Mucosa of stomach (tissue), 1 donor: ENCODE measurements around the gene IZUMO2.

Experiments used
- H3K27me3 ChIP-seq: one replicate; pipeline ENCODE4 v1.7.0; 2013; ENCODE audit warnings: mild to moderate bottlenecking, low read length; ENCODE audit not compliant: control insufficient read depth, insufficient read depth
- H3K36me3 ChIP-seq: one replicate; pipeline ENCODE4 v1.7.0; 2013; ENCODE audit warnings: low read length; ENCODE audit not compliant: control insufficient read depth, insufficient read depth
- H3K4me1 ChIP-seq: one replicate; pipeline ENCODE4 v1.7.0; 2013; ENCODE audit warnings: mild to moderate bottlenecking, low read length; ENCODE audit not compliant: control insufficient read depth, insufficient read depth
- H3K4me3 ChIP-seq: one replicate; pipeline ENCODE4 v1.7.0; 2013; ENCODE audit warnings: low read length
- H3K9ac ChIP-seq: one replicate; pipeline ENCODE4 v1.7.0; 2013; ENCODE audit warnings: mild to moderate bottlenecking, low read length, moderate library complexity
- H3K9me3 ChIP-seq: one replicate; pipeline ENCODE4 v1.7.0; 2013; ENCODE audit warnings: mild to moderate bottlenecking, low read length, moderate library complexity; ENCODE audit not compliant: control insufficient read depth
- donor health status: Pancreatic carcinoma.

The IZUMO2 gene

DNA sequence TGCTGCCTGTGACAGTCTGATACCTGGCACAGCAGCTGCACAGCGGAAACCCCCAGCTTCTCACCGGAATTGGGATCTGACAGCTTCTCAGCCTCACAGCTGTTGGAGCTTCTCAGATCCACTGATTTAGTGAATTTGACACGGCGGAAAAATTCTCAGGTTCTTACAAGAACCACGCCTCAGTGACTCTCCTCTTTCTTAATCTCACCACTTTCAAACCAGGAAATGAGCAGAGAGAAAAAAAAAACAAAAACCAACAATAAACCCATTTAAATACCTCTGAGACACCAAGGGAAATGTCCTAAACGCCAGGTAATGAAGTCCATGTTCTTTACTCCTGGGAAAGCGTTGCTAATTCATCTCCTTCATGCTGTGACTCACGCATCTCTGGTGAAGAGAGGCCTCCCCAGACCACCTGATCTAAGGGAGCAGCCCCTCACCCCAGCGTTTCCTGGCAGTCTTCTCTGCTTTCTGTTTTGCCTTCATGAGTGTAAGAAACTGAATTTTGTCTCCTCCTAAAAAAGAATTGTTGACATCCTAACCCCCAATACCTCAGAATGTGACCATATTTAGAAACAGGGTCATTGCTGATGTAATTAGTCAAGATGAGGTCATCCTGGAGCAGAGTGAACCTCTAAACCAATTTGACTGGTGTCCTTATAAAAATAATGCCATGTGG, 15.9 kb upstream of the IZUMO2 start:
- H3K36me3 ChIP-seq: no peaks in the 10 kb centered on the region
- H3K27me3 ChIP-seq: no peaks in the 10 kb centered on the region
- H3K4me1 ChIP-seq: peaks cover 12% of the 10 kb centered on the region
- H3K9ac ChIP-seq: peak overlapping the region; percentile 41
- H3K9me3 ChIP-seq: no peaks in the 10 kb centered on the region
- H3K4me3 ChIP-seq: peak overlapping the region; percentile 4

DNA sequence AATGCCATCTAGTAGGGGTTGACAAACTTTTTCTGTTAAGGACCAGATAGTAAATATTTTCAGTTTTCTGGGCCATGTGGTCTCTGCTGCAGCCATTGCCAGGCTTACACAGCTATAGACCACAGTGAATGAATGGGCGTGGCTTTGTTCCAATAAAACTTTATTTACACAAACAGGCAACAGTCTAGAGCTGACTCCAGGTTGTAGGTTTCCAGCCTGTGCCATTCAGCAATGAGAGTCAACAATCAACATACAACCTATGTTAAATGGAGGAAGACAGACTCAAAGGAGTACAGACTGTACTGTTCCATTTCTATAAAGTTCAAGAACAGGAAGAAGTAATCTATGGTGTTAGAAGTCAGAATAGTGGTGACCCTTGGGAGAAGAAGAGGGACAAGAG, 15.2 kb upstream of the IZUMO2 start:
- Histone ChIP-seq H3K9me3 (no peaks in the 10 kb centered on the region), H3K4me1 (peaks cover 15% of the 10 kb centered on the region), H3K4me3 (peak overlapping the region; percentile 4), H3K36me3 (no peaks in the 10 kb centered on the region), H3K27me3 (no peaks in the 10 kb centered on the region), H3K9ac (peak overlapping the region; percentile 41)

DNA sequence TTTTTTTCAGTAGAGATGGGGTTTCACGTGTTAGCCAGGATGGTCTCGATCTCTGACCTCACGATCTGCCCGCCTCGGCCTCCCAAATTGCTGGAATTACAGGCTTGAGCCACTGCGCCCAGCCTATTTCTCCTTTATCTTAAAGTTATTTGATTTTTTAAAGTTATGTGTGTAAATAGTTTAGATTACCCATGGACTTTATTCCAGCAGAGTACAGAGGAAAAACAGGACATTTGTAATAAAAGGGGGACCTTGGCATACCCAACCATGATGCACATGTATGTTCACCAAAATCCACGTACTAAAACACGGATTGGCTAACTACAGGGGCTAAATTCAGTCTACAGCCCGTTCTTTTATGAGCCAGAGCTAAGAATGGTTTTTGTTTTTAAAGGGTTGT, 13.7 kb upstream of the IZUMO2 start:
- no peak overlapping the region for H3K4me3 ChIP-seq
- H3K9ac ChIP-seq: no peak overlapping the region
- no peaks in the 10 kb centered on the region for H3K36me3 ChIP-seq
- H3K4me1 ChIP-seq: peaks cover 24% of the 10 kb centered on the region
- no peaks in the 10 kb centered on the region for H3K9me3 ChIP-seq
- H3K27me3 ChIP-seq: no peaks in the 10 kb centered on the region

DNA sequence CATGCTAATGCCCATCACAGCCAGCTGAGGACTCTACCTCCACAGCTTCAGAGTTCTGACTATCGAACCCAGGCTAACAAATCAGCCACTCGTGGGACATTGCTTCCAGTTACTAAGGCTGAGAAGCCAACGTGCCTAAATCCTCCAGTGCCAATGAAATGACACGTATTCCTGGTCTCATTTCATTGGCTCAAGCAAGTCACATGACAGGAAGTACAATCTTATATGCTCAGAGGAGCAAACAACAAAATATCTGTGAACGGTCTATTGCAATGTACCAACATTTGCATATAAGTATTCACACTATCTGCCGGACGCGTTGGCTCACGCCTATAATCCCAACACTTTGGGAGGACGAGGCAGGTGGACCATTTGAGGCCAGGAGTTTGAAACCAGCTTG, 12.8 kb upstream of the IZUMO2 start:
- Histone ChIP-seq H3K36me3 (no peaks in the 10 kb centered on the region), H3K27me3 (no peaks in the 10 kb centered on the region), H3K9me3 (no peaks in the 10 kb centered on the region), H3K4me1 (peaks cover 24% of the 10 kb centered on the region), H3K9ac (no peak overlapping the region), H3K4me3 (no peak overlapping the region)

DNA sequence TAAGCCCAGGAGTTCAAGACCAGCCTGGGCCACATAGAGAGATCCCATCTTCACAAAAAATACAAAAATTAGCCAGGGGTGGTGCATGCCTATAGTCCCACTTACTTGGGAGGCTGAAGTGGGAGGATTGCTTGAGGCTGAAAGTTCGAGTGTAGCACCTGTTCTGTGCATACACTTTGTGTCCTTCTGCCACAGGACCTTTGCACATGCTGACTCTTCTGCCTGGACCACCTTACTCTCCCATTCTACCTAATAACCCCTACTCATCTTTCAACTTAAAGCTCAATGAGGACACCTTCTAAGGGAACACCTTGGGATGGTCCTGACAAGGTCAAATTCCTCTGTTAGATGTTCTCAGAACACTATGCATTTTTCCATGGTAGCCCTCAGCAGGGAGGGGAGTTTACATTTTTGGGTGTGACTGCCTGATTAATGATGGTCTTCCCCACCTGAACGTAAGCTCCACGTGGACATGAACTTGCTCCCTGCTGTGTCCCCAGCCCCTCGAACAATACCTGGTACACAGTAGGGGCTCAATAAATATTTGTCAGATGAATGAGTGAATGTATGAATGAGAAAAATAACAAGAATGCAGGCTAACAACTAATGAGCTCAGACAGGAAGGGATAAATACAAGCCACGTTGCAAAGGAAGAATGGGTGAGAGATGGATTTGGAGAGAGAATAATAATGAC, 11.2 kb upstream of the IZUMO2 start:
- Histone ChIP-seq H3K4me1 (peaks cover 30% of the 10 kb centered on the region), H3K27me3 (no peaks in the 10 kb centered on the region), H3K36me3 (no peaks in the 10 kb centered on the region), H3K9ac (no peak overlapping the region), H3K4me3 (no peak overlapping the region), H3K9me3 (no peaks in the 10 kb centered on the region)

DNA sequence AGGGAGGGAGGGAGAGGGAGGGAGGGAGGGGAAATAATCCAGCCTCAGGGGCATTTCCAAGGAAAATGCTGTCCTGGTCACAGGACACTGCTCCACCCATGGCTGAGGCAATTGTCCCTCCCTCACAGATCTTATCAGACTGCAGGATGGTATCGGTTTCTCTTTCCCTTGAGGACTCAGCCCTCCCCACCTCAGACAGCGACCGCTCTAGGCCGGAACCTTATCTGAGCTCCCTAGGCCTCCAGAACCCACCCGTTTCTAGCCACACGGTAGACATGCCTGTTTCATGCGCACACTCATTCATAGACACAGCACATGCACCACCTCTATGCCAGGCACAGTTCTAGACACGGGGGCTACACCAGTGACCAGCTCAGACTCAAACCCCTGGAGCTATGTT, 10.0 kb upstream of the IZUMO2 start:
- H3K9me3 ChIP-seq: no peaks in the 10 kb centered on the region
- no peak overlapping the region for H3K4me3 ChIP-seq
- no peaks in the 10 kb centered on the region for H3K27me3 ChIP-seq
- H3K9ac ChIP-seq: peak overlapping the region; percentile 29
- H3K4me1 ChIP-seq: peaks cover 26% of the 10 kb centered on the region
- no peaks in the 10 kb centered on the region for H3K36me3 ChIP-seq

DNA sequence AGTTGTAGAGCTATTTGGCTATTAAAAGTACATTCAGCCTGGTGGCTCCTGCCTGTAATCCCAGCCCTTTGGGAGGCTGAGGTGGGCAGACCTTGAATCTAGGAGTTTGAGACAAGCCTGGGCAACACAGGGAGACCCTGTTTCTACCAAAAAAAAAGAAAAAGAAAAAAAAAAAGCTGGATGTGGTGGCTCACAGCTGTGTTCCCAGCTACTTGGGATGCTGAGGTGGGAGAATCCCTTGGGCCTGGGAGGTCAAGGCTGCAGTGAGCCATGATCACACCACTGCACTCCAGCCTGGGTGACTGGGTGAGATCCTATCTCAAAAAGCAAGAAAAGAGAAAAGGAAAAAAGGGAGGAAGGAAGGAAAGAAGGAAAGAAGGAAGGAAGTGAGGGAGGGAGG, 9.6 kb upstream of the IZUMO2 start:
- H3K36me3 ChIP-seq: no peaks in the 10 kb centered on the region
- no peak overlapping the region for H3K4me3 ChIP-seq
- H3K27me3 ChIP-seq: no peaks in the 10 kb centered on the region
- no peak overlapping the region for H3K9ac ChIP-seq
- H3K9me3 ChIP-seq: no peaks in the 10 kb centered on the region
- H3K4me1 ChIP-seq: peaks cover 29% of the 10 kb centered on the region

DNA sequence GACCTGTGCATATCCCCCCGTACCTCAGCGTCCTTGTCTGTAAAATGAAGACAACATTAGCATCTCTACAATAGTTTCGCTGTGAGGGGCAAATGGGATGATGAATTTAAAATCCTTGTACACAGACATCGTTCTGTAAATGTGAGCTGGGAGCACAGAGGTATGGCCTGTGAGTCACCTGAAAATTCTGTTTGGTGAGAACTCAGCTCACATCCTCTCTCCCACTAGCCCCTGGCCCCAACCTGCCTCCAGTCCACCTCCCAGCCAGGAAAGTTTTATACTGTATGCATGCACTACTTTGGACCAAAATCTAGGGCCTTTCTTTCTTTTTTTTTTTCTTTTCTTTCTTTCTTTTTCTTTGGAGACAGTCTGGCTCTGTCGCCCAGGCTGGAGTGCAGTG, 8.7 kb upstream of the IZUMO2 start:
- peaks cover 38% of the 10 kb centered on the region for H3K4me1 ChIP-seq
- H3K27me3 ChIP-seq: no peaks in the 10 kb centered on the region
- H3K4me3 ChIP-seq: no peak overlapping the region
- H3K9me3 ChIP-seq: no peaks in the 10 kb centered on the region
- no peak overlapping the region for H3K9ac ChIP-seq
- no peaks in the 10 kb centered on the region for H3K36me3 ChIP-seq

DNA sequence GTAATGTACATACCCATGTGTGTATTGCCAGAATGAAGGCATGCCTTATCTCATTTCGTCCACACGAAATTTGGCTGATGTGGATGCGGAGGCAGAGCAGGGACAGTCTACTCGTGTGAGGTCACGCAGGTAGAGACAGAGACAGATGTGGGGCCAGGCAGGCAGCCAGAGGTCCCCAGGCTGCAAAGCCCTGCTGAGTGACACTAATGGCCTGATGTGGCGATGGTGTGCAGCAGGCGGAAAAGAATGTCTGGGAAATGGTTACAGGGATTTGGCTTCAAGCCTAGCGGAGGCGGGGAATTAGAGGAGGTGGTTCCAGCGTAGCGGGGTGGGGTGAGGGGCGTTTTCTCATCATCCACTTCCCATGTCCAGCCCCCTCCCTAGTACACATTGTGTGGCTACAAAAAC, 4.2 kb upstream of the IZUMO2 start:
- no peak overlapping the region for H3K4me3 ChIP-seq
- H3K9me3 ChIP-seq: no peaks in the 10 kb centered on the region
- H3K4me1 ChIP-seq: peaks cover 29% of the 10 kb centered on the region
- H3K36me3 ChIP-seq: no peaks in the 10 kb centered on the region
- no peak overlapping the region for H3K9ac ChIP-seq
- H3K27me3 ChIP-seq: no peaks in the 10 kb centered on the region

DNA sequence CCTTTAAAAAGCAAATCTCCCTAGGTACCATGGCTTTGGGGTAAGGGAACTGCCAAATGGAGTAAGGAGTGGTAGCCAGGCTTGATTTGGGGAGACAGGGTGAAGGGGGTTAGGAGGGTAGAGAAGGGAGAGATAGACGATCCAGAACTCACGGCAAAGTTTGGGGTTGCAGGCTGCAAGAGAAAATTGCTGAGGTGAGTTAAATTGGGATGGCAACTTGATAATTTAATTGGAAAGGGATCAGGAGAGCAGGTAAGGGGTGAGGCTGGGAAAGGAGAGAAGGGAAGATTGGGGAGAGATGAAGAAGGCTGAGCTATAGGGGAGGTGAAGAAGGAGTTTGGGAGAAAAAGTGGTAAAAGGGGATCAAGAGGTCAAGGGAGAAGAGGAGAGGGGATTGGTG, 4.0 kb downstream of the IZUMO2 start:
- Histone ChIP-seq H3K4me1 (no peaks in the 10 kb centered on the region), H3K27me3 (no peaks in the 10 kb centered on the region), H3K36me3 (no peaks in the 10 kb centered on the region), H3K9me3 (no peaks in the 10 kb centered on the region), H3K9ac (no peak overlapping the region), H3K4me3 (no peak overlapping the region)

DNA sequence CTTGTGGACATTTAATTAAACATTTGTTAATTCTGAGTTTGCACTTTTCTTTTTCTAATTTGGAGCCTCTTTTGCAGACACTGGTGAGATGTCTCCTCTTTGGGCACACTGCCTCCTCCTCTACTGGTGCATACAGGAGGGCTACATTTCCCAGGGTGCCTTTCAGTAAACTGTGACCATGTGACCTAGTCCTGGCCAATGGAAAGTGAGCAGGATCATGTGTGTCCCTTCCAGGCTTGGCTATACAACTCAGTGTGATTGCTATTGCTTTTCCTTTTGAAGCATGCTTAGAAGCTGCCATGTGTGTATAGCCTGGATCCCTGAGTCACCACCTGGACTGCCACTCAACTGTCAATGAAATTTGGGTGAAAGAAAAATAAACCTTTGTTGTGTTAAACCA, 4.5 kb downstream of the IZUMO2 start:
- Histone ChIP-seq H3K4me3 (no peak overlapping the region), H3K9ac (no peak overlapping the region)

DNA sequence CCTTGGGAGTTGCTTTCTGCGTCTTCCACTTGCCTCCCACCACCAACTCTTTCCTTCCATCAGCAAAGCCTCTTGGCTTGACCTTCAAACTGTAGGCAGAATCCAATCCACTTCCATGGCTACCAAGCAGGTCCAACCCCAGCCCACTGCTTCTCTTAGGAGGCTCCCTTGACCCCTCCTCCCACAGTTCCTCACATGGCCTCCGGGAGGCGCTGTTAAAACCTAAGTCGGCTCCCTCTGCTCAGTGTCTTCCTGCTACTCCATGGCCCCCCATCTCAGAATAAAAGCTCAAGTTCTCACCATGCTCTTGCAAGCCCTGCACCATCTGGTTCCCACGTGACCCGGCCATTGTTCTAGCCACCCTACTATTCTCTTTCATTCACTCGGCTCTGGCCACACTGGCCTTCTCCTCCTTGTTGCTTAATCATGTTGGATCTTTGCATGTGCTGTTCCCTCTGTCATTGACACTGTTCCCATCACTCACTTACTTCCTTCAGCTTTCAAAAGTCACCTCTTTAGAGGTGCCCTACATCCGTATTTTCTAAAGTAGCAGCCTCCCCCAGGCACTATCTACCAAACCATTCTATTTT, 7.5 kb downstream of the IZUMO2 start:
- no peaks in the 10 kb centered on the region for H3K4me1 ChIP-seq
- H3K36me3 ChIP-seq: no peaks in the 10 kb centered on the region
- no peak overlapping the region for H3K9ac ChIP-seq
- no peak overlapping the region for H3K4me3 ChIP-seq
- H3K27me3 ChIP-seq: no peaks in the 10 kb centered on the region
- no peaks in the 10 kb centered on the region for H3K9me3 ChIP-seq

More for the DNA sequence above, 4.5 kb downstream of the IZUMO2 start:
- Histone ChIP-seq H3K27me3 (no peaks in the 10 kb centered on the region), H3K36me3 (no peaks in the 10 kb centered on the region), H3K4me1 (no peaks in the 10 kb centered on the region), H3K9me3 (no peaks in the 10 kb centered on the region)
